AG10803 (cell line): Measurements from ENCODE around the gene PIK3C2G.
A peak's percentile ranks its signal among the peaks of the same experiment; 100 is the strongest.

Experiments used
- DNase-seq: peaks from one replicate; pipeline ENCODE4 v3.0.0; 2010; ENCODE audit warnings: low read depth
- H3K4me3 ChIP-seq: 2 replicates; pipeline ENCODE4 v1.5.1; 2011; ENCODE audit warnings: mild to moderate bottlenecking, low read length, control low read depth
- CTCF ChIP-seq: conservative IDR thresholded peaks from 2 replicates; pipeline ENCODE4 v1.5.1; 2011; ENCODE audit warnings: mild to moderate bottlenecking, low read length, control low read depth, inconsistent platforms

PIK3C2G gene

GRCh38 chr12:18375131-18375530 is 113.8 kb downstream of the PIK3C2G start:
- TF ChIP-seq CTCF = no peak
- peak; percentile 56 for DNase-seq
- H3K4me3 ChIP-seq = no peak overlapping the region

- no peak for TF ChIP-seq CTCF
- DNase-seq = no peak
- no peak overlapping the region for H3K4me3 ChIP-seq
Measured at GRCh38 chr12:18375583-18375982, 114.3 kb downstream of the PIK3C2G start.

GRCh38 chr12:18382236-18382885 is 121.0 kb downstream of the PIK3C2G start:
- peak; percentile 86 for DNase-seq
- no peak for TF ChIP-seq CTCF
- H3K4me3 ChIP-seq = no peak overlapping the region

- no peak overlapping the region; the same call in 1 of the 2 replicates for H3K4me3 ChIP-seq
- DNase-seq = peak; percentile 95
- TF ChIP-seq CTCF = no peak
Measured at GRCh38 chr12:18383203-18383602, 121.9 kb downstream of the PIK3C2G start.

GRCh38 chr12:18387706-18388105 is 126.4 kb downstream of the PIK3C2G start:
- TF ChIP-seq CTCF = no peak
- no peak overlapping the region for H3K4me3 ChIP-seq
- DNase-seq = no peak

- H3K4me3 ChIP-seq = no peak overlapping the region
- no peak for TF ChIP-seq CTCF
Measured at GRCh38 chr12:18389820-18390219, 128.5 kb downstream of the PIK3C2G start.

GRCh38 chr12:18391151-18391550 is 129.8 kb downstream of the PIK3C2G start:
- H3K4me3 ChIP-seq = no peak overlapping the region
- DNase-seq = peak; percentile 1
- TF ChIP-seq CTCF = no peak

More at GRCh38 chr12:18389820-18390219, 128.5 kb downstream of the PIK3C2G start:
- DNase-seq = no peak
